Endothelial cell of umbilical vein (primary cell): ENCODE results near the gene ICE1. TPM values are rescaled to one million over a fixed set of nuclear protein-coding genes. Genes with fewer than 3 reads are reported as not detected.
A peak's percentile ranks its signal among the peaks of the same experiment; 100 is the strongest.

Experiments used
- BruUV-seq: library from RNA; stranded (reverse); fragments of 400-500 nt; replicated peaks from 2 replicates; lab custom pipeline; 2021; lab: Mats Ljungman, UMichigan
- CTCF ChIA-PET: fragments of 300-600, 350-600 bp; sonication (Branson Sonifier 250); formaldehyde crosslinking; loops from one replicate; lab custom pipeline; 2021; ENCODE audit warnings: antibody characterized with exemption, inconsistent platforms; lab: Charles Lee
- POLR2A ChIA-PET: fragments of 300-600, 350-600 bp; sonication (Branson Sonifier 250); formaldehyde crosslinking; loops from one replicate; lab custom pipeline; 2021; ENCODE audit warnings: antibody characterized with exemption, inconsistent platforms; lab: Charles Lee
- DNase-seq: peaks from one replicate; pipeline ENCODE4 v3.0.0-alpha.2; 2011; ENCODE audit warnings: low read depth, low spot score
- FAIRE-seq: peaks from 2 replicates; lab custom pipeline; 2011; peaks lifted over from hg19 to GRCh38; lab: Jason Lieb, UNC
- H2AFZ ChIP-seq: 2 replicates; pipeline ENCODE4 v1.6.0; 2012; ENCODE audit warnings: low read depth, low read length, control low read depth, inconsistent platforms
- H3K27ac ChIP-seq: 2 replicates; pipeline ENCODE4 v1.5.1; 2011; ENCODE audit warnings: low read depth, mild to moderate bottlenecking, control low read depth, low read length, moderate library complexity; ENCODE audit not compliant: insufficient read depth
- H3K27me3 ChIP-seq, 2 experiments: 2 replicates each; pipeline versions ENCODE4 v1.6.0 to v1.6.1; 2011; ENCODE audit warnings: low read length in 2 of 2, mixed read lengths in 1 of 2; ENCODE audit not compliant: control insufficient read depth in 2 of 2, insufficient read depth in 2 of 2
- H3K36me3 ChIP-seq, 2 experiments: 2 replicates in 1 of 2; 3 replicates in 1 of 2; pipeline ENCODE4 v1.5.1; 2011; ENCODE audit warnings: low read length in 2 of 2, mild to moderate bottlenecking in 1 of 2, moderate library complexity in 1 of 2; ENCODE audit not compliant: control insufficient read depth in 2 of 2, insufficient read depth in 2 of 2; ENCODE audit errors: extremely low read depth in 1 of 2
- H3K4me1 ChIP-seq: 3 replicates; pipeline ENCODE4 v1.5.1; 2011; ENCODE audit warnings: mild to moderate bottlenecking, low read length; ENCODE audit not compliant: control insufficient read depth, insufficient read depth; ENCODE audit errors: extremely low read depth
- H3K4me2 ChIP-seq: 2 replicates; pipeline ENCODE4 v1.6.1; 2011; ENCODE audit warnings: low read length, control low read depth, mixed read lengths; ENCODE audit not compliant: insufficient read depth
- H3K4me3 ChIP-seq, 3 experiments: fragments of 200-600 bp in 1 of 3; sonication (generic), shearing (Covaris generic) in 1 of 3; replicated peaks in 1 of 3; 2 replicates each; pipeline ENCODE4 v1.5.1; 2011 to 2016; ENCODE audit warnings: control low read depth in 3 of 3, low read length in 3 of 3, mild to moderate bottlenecking in 2 of 3, inconsistent platforms in 1 of 3, low read depth in 1 of 3, moderate library complexity in 1 of 3; ENCODE audit not compliant: insufficient read depth in 1 of 3
- H3K79me2 ChIP-seq: 2 replicates; pipeline ENCODE4 v1.6.0; 2012; ENCODE audit warnings: low read length, inconsistent platforms; ENCODE audit not compliant: control insufficient read depth, insufficient read depth
- H3K9ac ChIP-seq: replicated peaks from 2 replicates; pipeline ENCODE3; 2011; ENCODE audit warnings: low read length, control low read depth; ENCODE audit not compliant: insufficient read depth; ENCODE audit errors: extremely low read depth
- H3K9me1 ChIP-seq: replicated peaks from 3 replicates; pipeline ENCODE4 v1.6.0; 2011; ENCODE audit warnings: mild to moderate bottlenecking, low read length; ENCODE audit not compliant: control insufficient read depth, insufficient read depth; ENCODE audit errors: extremely low read depth
- H3K9me3 ChIP-seq: replicated peaks from 2 replicates; pipeline ENCODE4 v1.5.1; 2012; ENCODE audit warnings: low read length, inconsistent platforms; ENCODE audit not compliant: control insufficient read depth, insufficient read depth
- H4K20me1 ChIP-seq: replicated peaks from 2 replicates; pipeline ENCODE3; 2011; ENCODE audit warnings: mild to moderate bottlenecking, low read length; ENCODE audit not compliant: control insufficient read depth, insufficient read depth; ENCODE audit errors: extremely low read depth
- FOS ChIP-seq: IDR thresholded peaks from 2 replicates; pipeline ENCODE4 v1.6.1; 2011; ENCODE audit warnings: mild to moderate bottlenecking, low read length, moderate library complexity, borderline replicate concordance; ENCODE audit not compliant: insufficient read depth
- POLR2A ChIP-seq: IDR thresholded peaks from 2 replicates; pipeline ENCODE4 v1.6.1; 2012; ENCODE audit warnings: low read depth, mild to moderate bottlenecking, control low read depth, low read length
- POLR2AphosphoS5 ChIP-seq: IDR thresholded peaks from 2 replicates; pipeline ENCODE4 v1.6.1; 2012; ENCODE audit warnings: low read depth, mild to moderate bottlenecking, control low read depth, low read length, moderate library complexity; ENCODE audit not compliant: insufficient read depth
- dilution Hi-C: fragments of 300-500 bp; cut with MboI; formaldehyde crosslinking; loops from one replicate; pipeline ENCODE4 v1.15.0; 2019; ENCODE audit warnings: low sequenced_read_pairs; ENCODE audit not compliant: extremely low pct_ligation_motif_present
- intact Hi-C: fragments of 100-400 bp; cut with micrococcal nuclease; formaldehyde crosslinking; loops from one replicate; pipeline ENCODE4 v1.10.0; 2022
- polyA plus RNA-seq, 4 experiments: library from polyadenylated mRNA; depleted of rRNA in 3 of 4; stranded (reverse) in 3 of 4; unstranded in 1 of 4; fragments of >200 nt; gene quantifications; 2 replicates each; pipeline versions ENCODE4 v1.2.1 to v1.2.3, GENCODE V29; 2011 to 2012; ENCODE audit warnings: missing spikeins in 1 of 4
- total RNA-seq: library from RNA; stranded (reverse); gene quantifications from 2 replicates; pipeline ENCODE4 v1.2.3, GENCODE V29; 2021
- TF ChIP-seq, protein P1 (sequence below), 2 donors: IDR thresholded peaks; 1 replicate in 1 of 2; 2 replicates in 1 of 2; pipeline ENCODE4 v1.5.1; 2011; ENCODE audit warnings: low read length in 2 of 2, mild to moderate bottlenecking in 2 of 2, moderate library complexity in 2 of 2, control low read depth in 1 of 2, inconsistent platforms in 1 of 2, low read depth in 1 of 2; ENCODE audit not compliant: insufficient read depth in 1 of 2; ENCODE audit errors: extremely low read depth in 1 of 2

ICE1 gene
- total and polyA plus RNA-seq, 2 donors (not counting 3 experiments of a cell fraction or from before 2014, with no cell fraction given): 8.8 to 29.1 TPM

DNA sequence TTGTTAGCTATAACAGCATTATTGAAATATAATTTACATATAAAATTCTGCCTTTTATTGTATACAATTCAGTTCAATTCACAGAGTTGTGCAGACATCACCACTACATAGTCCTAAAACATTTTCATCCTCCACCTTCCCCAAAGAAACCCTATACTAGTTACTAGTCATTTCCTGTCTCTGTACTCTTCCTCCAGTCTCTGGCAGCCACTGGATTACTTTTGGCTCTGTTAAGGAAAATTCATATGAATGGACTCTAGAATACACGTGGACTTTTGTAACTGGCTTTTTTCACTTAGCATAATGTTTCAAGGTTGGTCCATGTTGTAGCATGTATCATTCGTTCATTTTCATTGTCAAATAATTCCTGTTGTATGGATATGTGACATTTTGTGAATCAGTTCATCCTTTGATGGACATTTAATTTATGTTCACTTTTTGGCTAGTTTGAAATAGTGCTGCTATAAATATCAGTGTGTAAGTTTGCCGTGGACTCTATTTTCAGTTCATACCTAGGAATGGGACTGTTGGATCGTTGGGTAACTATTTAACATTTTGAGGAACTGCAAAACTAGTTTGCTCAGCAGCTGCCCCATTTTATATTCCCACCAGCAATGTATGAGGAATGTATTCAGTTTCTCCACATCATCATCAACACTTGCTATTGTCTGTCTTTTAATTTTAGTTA, 9.7 kb downstream of the ICE1 start:
- Histone ChIP-seq H3K4me1 (peaks cover 11% of the 10 kb centered on the region), H3K4me2 (peak overlapping the region; percentile 45), H3K27ac (no peak overlapping the region), H3K27me3 (no peaks in the 10 kb centered on the region), H3K36me3 (no peaks in the 10 kb centered on the region), H3K9me1 (no peaks in the 10 kb centered on the region), H3K9me3 (no peaks in the 10 kb centered on the region), H3K4me3 (no peak overlapping the region), H3K79me2 (peaks cover 91% of the 10 kb centered on the region), H3K9ac (no peak overlapping the region), H4K20me1 (peaks cover 2% of the 10 kb centered on the region), H2AFZ (no peak overlapping the region)
- FAIRE-seq: peak; percentile 85
- ChIA-PET CTCF (no interaction called here), POLR2A (no interaction called here)
- peak; percentile 51 for DNase-seq
- dilution Hi-C loops (no loop called here), intact Hi-C loops (no loop called here)
- TF ChIP-seq, protein P1, sequence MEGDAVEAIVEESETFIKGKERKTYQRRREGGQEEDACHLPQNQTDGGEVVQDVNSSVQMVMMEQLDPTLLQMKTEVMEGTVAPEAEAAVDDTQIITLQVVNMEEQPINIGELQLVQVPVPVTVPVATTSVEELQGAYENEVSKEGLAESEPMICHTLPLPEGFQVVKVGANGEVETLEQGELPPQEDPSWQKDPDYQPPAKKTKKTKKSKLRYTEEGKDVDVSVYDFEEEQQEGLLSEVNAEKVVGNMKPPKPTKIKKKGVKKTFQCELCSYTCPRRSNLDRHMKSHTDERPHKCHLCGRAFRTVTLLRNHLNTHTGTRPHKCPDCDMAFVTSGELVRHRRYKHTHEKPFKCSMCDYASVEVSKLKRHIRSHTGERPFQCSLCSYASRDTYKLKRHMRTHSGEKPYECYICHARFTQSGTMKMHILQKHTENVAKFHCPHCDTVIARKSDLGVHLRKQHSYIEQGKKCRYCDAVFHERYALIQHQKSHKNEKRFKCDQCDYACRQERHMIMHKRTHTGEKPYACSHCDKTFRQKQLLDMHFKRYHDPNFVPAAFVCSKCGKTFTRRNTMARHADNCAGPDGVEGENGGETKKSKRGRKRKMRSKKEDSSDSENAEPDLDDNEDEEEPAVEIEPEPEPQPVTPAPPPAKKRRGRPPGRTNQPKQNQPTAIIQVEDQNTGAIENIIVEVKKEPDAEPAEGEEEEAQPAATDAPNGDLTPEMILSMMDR (IDR thresholded peaks at IDR 0.05; ENCODE audit: extremely low read depth in 1 of 2, insufficient read depth in 1 of 2, low read depth in 1 of 2, low read length in 2 of 2): no peak
- peak; percentile 20 for TF ChIP-seq FOS
- BruUV-seq: no TSS peak

DNA sequence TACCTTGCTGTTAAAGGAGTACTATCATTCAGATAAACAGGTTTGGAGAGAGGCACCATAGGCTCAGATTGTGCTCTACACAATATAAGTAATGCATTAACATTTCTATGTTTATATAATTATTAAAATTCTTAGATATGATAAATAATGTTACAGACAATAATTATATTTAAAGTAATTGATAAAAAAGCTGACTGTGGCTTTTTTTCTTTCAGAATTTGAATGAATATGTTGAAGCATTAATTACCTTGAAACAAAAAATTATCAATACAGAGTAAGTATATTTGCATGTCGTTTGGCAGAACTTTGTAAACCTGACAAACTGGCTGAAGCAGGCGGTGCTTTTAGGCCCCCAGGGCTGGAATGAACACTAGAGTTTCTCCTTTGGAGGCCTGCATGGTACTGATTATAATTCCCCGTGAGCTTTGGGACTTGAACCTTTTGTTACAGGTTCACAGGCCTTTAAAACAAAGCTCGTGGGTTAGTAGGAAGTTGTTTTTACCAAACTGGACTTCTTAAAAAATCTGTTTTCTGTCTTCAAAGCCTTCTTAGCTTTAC, 13.8 kb downstream of the ICE1 start:
- H3K4me1 ChIP-seq: peaks cover 11% of the 10 kb centered on the region
- H3K4me2 ChIP-seq: no peak overlapping the region
- dilution Hi-C loops (no loop called here), intact Hi-C loops (loop anchor here (1.0 kb wide), 1 partner anchor 14 kb away; the partner anchor contains the start of gene ICE1)
- TF ChIP-seq POLR2A (no peak), POLR2AphosphoS5 (no peak), FOS (no peak)
- TF ChIP-seq, protein P1 (IDR thresholded peaks at IDR 0.05; ENCODE audit: extremely low read depth in 1 of 2, insufficient read depth in 1 of 2, low read depth in 1 of 2, low read length in 2 of 2): no peak
- H3K36me3 ChIP-seq: no peaks in the 10 kb centered on the region
- no peak overlapping the region for H3K4me3 ChIP-seq
- BruUV-seq: no TSS peak
- peaks cover 2% of the 10 kb centered on the region for H4K20me1 ChIP-seq
- CTCF ChIA-PET: no interaction called here
- no peak for FAIRE-seq
- POLR2A ChIA-PET: no interaction called here
- peaks cover 50% of the 10 kb centered on the region for H3K79me2 ChIP-seq
- DNase-seq: no peak
- no peaks in the 10 kb centered on the region for H3K9me1 ChIP-seq
- no peaks in the 10 kb centered on the region for H3K27me3 ChIP-seq
- no peaks in the 10 kb centered on the region for H3K9me3 ChIP-seq
- no peak overlapping the region for H3K9ac ChIP-seq
- no peak overlapping the region for H3K27ac ChIP-seq
- H2AFZ ChIP-seq: no peak overlapping the region
